ENCODE measurements around the gene MCEMP1. TPM values are rescaled to one million over a fixed set of nuclear protein-coding genes. Genes with fewer than 3 reads are reported as not detected.

MCEMP1 gene
- total RNA-seq, 2 donors from 2014 or later, result not detected

DNA sequence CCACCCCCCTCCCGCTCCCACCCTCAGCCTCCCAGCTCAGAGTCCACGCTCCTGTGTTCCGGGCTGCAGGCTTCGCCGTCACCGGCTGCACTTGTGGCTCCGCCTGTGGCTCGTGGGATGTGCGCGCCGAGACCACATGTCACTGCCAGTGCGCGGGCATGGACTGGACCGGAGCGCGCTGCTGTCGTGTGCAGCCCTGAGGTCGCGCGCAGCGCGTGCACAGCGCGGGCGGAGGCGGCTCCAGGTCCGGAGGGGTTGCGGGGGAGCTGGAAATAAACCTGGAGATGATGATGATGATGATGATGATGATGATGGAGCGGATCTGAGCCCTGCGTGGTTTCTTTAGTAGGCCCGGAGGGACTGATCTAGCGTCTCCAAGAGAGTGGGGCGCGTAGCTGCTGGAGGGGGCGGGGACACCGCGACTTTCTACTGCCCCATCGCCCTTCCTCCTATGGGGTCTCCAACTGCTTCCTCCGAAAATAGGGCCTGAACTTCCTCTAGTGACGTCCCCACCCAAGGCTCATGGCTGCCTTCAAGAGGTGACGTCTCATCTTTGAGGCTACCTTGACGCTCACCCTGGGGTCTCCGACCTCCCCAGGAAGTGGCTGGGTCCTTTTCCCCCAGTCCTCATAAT is 6.6 kb upstream of the MCEMP1 start:
- Histone ChIP-seq H3K9me3 (no peaks in the 10 kb centered on the region), H3K4me1 (no peaks in the 10 kb centered on the region), H3K36me3 (replicated peaks in 1 of 2; ENCODE audit: insufficient read depth in 1 of 2, low read depth in 2 of 2) (no peaks in the 10 kb centered on the region), H3K27me3 (no peaks in the 10 kb centered on the region), H3K4me3 (no peak overlapping the region), H3K27ac (no peak overlapping the region)
- ATAC-seq, result peak; percentile 9
- intact Hi-C loops (cut with DNase I), result no loop called here
- no peak for TF ChIP-seq POLR2A (IDR thresholded peaks at IDR 0.05)
- TF ChIP-seq, protein P1, sequence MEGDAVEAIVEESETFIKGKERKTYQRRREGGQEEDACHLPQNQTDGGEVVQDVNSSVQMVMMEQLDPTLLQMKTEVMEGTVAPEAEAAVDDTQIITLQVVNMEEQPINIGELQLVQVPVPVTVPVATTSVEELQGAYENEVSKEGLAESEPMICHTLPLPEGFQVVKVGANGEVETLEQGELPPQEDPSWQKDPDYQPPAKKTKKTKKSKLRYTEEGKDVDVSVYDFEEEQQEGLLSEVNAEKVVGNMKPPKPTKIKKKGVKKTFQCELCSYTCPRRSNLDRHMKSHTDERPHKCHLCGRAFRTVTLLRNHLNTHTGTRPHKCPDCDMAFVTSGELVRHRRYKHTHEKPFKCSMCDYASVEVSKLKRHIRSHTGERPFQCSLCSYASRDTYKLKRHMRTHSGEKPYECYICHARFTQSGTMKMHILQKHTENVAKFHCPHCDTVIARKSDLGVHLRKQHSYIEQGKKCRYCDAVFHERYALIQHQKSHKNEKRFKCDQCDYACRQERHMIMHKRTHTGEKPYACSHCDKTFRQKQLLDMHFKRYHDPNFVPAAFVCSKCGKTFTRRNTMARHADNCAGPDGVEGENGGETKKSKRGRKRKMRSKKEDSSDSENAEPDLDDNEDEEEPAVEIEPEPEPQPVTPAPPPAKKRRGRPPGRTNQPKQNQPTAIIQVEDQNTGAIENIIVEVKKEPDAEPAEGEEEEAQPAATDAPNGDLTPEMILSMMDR (IDR thresholded peaks at IDR 0.05), result no peak
- DNase-seq, result no peak
- WGBS, 2 donors, result 0 to 1% methylated on average over 3 to 42 of the region's 43 CpGs

DNA sequence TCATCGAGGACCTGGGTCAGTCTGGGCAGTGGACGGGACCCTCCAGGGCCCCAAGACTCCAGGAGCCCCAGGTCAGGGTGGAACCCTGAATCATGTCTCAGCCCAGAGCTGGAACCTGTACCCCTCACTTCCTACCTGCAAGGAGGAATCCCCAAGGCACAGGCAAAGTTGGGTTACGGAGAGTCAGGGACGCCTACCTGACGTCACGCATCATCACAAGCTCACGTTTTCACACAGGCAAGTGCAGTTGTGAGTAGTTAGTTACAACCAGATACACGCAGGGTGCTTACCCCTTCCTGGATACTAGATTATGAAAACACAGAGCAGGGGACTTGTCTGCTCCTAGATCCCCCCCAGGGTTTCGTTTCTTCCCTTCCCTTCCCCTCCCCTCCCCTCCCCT is 6.1 kb upstream of the MCEMP1 start:
- no peaks in the 10 kb centered on the region for H3K36me3 ChIP-seq (replicated peaks in 1 of 2; ENCODE audit: insufficient read depth in 1 of 2, low read depth in 2 of 2)
- ATAC-seq, result no peak
- no peaks in the 10 kb centered on the region for H3K27me3 ChIP-seq
- WGBS, 2 donors, result 17 to 21% methylated on average over 7 to 9 of the region's 9 CpGs
- intact Hi-C loops (cut with DNase I), result no loop called here
- DNase-seq, result no peak
- H3K4me1 ChIP-seq, result no peaks in the 10 kb centered on the region
- H3K9me3 ChIP-seq, result no peaks in the 10 kb centered on the region
- no peak for TF ChIP-seq POLR2A (IDR thresholded peaks at IDR 0.05)
- TF ChIP-seq, protein P1 (IDR thresholded peaks at IDR 0.05), result no peak
- H3K27ac ChIP-seq, result no peak overlapping the region
- no peak overlapping the region for H3K4me3 ChIP-seq

DNA sequence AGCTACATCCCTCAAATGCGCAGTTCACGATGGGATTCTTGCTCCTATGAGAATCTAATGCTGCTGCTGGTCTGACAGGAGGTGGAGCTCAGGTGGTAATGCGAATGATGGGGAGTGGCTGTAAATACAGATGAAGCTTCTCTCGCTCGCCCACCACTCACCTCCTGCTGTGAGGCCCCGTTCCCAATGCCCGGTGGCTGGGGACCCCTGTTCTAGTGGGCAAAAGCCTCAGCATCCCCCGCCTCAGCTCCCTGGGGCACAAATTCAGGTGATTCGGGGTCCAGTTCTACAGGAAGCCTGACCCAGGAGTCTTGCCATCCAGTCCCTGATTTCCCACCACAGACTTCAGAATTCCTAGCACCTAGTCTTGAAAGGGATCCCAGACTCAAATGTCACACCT is 4.4 kb upstream of the MCEMP1 start:
- Histone ChIP-seq H3K4me3 (no peak overlapping the region), H3K27me3 (no peaks in the 10 kb centered on the region), H3K27ac (no peak overlapping the region), H3K36me3 (replicated peaks in 1 of 2; ENCODE audit: insufficient read depth in 1 of 2, low read depth in 2 of 2) (no peaks in the 10 kb centered on the region), H3K4me1 (no peaks in the 10 kb centered on the region), H3K9me3 (no peaks in the 10 kb centered on the region)
- ATAC-seq (no peak), DNase-seq (no peak)
- intact Hi-C loops (cut with DNase I), result no loop called here
- WGBS, 2 donors, result 29 to 32% methylated on average over 6 to 9 of the region's 9 CpGs
- TF ChIP-seq, protein P1 (IDR thresholded peaks at IDR 0.05), result no peak
- TF ChIP-seq POLR2A (IDR thresholded peaks at IDR 0.05), result no peak

DNA sequence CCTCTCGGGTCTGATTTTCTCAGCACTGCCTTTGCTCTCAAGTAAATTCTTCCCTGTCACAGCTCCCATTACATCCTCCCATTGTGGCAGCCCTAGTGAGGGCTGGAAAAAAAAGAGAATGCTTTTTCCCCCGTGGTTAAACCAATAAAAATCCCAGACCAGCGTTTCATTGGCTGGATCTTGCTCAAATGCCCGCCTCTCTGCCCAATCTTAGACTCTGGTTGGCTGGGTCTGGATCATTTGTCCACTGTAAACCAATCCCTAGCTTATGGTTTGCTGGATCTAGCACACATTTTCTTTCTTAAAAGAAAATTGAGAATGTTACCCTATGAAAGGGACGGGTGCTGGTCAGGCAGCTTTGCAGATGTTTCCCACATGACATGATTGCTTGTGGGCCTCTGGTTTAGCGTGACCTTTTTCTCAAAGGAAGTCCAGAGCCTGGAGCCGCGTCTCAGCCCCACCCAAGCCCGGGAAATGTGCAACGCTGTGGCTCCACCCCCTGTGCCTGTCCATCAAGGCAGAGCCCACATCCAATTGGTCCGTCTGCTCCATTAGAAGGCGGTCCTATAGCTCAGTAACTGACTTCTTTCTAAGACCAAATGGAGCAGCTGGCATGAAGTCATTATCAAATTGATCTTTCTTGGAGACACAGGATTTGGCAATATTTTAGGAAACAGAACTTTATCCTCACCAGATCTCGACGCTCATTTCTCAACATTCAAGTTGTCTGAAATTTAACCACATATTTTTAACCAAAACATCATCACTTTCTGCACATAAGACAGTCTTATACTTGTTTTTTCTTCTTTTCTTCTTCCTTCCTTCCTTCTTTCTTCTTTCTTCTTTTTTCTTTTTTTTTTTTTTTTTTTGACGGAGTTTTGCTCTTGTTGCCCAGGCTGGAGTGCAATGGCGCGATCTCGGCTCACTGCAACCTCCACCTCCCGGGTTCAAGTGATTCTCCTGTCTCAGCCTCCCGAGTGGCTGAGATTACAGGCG is 2.6 kb upstream of the MCEMP1 start:
- intact Hi-C loops (cut with DNase I), result loop anchor here (5.0 kb wide), 1 partner anchor 107 kb away; no protein-coding TSS in a partner anchor
- DNase-seq (peak; percentile 39 to 73 (median 52)), ATAC-seq (peak; percentile 69)
- WGBS, 2 donors, result 39 to 64% methylated on average over 20 to 21 of the region's 21 CpGs
- Histone ChIP-seq H3K27me3 (no peaks in the 10 kb centered on the region), H3K36me3 (replicated peaks in 1 of 2; ENCODE audit: insufficient read depth in 1 of 2, low read depth in 2 of 2) (no peaks in the 10 kb centered on the region), H3K27ac (no peak overlapping the region), H3K4me1 (no peaks in the 10 kb centered on the region), H3K9me3 (no peaks in the 10 kb centered on the region), H3K4me3 (no peak overlapping the region)
- TF ChIP-seq POLR2A (IDR thresholded peaks at IDR 0.05), result no peak
- TF ChIP-seq, protein P1 (IDR thresholded peaks at IDR 0.05), result no peak
